OCI-LY3 (cell line): Measurements from ENCODE around the gene YIPF6.

Experiments used
- H2AFZ ChIP-seq: fragments of 200-600, 300-600 bp; shearing (Covaris generic); 2 replicates; pipeline ENCODE4 v1.6.0; 2014; ENCODE audit warnings: antibody characterized with exemption, low read depth, low read length
- H3K27ac ChIP-seq: fragments of 200-600, 300-600 bp; sonication (generic); 2 replicates; pipeline ENCODE4 v1.5.1; 2014; ENCODE audit warnings: mild to moderate bottlenecking, low read length, moderate library complexity, mixed read lengths
- H3K27me3 ChIP-seq: fragments of 200-600, 300-600 bp; sonication (generic); 2 replicates; pipeline ENCODE4 v1.6.1; 2014; ENCODE audit warnings: low read depth, low read length, mixed read lengths
- H3K36me3 ChIP-seq: fragments of 200-600, 300-600 bp; sonication (generic); replicated peaks from 2 replicates; pipeline ENCODE3; 2014; ENCODE audit warnings: low read depth, low read length, mixed read lengths
- H3K4me1 ChIP-seq: fragments of 300-600, 200-600 bp; sonication (generic); 2 replicates; pipeline ENCODE4 v1.6.1; 2014; ENCODE audit warnings: low read length, mixed read lengths
- H3K4me2 ChIP-seq: fragments of 200-600, 300-600 bp; sonication (generic); 2 replicates; pipeline ENCODE4 v1.6.1; 2014; ENCODE audit warnings: low read length, mixed read lengths
- H3K4me3 ChIP-seq: fragments of 300-600, 200-600 bp; sonication (generic); 2 replicates; pipeline ENCODE4 v1.5.1; 2014; ENCODE audit warnings: antibody characterized with exemption, mild to moderate bottlenecking, low read length, moderate library complexity
- H3K79me2 ChIP-seq: fragments of 300-600, 200-600 bp; shearing (Covaris generic); 2 replicates; pipeline ENCODE4 v1.6.1; 2014; ENCODE audit warnings: mild to moderate bottlenecking, low read length, mixed read lengths
- H3K9ac ChIP-seq: fragments of 300-600, 200-600 bp; shearing (Covaris generic); 2 replicates; pipeline ENCODE4 v1.6.0; 2014; ENCODE audit warnings: mild to moderate bottlenecking, low read length, moderate library complexity
- H3K9me3 ChIP-seq: fragments of 200-600, 300-600 bp; shearing (Covaris generic); 2 replicates; pipeline ENCODE4 v1.6.1; 2014; ENCODE audit warnings: low read length, mixed read lengths; ENCODE audit not compliant: insufficient read depth
- H4K20me1 ChIP-seq: fragments of 200-600, 300-600 bp; sonication (generic); 2 replicates; pipeline ENCODE4 v1.6.1; 2016; ENCODE audit warnings: low read length, mixed read lengths; ENCODE audit not compliant: insufficient read depth
- EZH2phosphoT487 ChIP-seq: fragments of 200-600 bp; shearing (Covaris generic); IDR thresholded peaks from 2 replicates; pipeline ENCODE4 v1.6.1; 2018; ENCODE audit warnings: antibody characterized with exemption, mixed run types, low read depth
- TF ChIP-seq, protein P1 (sequence below): fragments of 200-600, 300-600 bp; sonication (generic); IDR thresholded peaks from 2 replicates; pipeline ENCODE4 v1.5.1; 2014; ENCODE audit warnings: antibody characterized with exemption, low read length, low read depth

Gene YIPF6, protein sequence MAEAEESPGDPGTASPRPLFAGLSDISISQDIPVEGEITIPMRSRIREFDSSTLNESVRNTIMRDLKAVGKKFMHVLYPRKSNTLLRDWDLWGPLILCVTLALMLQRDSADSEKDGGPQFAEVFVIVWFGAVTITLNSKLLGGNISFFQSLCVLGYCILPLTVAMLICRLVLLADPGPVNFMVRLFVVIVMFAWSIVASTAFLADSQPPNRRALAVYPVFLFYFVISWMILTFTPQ

DNA sequence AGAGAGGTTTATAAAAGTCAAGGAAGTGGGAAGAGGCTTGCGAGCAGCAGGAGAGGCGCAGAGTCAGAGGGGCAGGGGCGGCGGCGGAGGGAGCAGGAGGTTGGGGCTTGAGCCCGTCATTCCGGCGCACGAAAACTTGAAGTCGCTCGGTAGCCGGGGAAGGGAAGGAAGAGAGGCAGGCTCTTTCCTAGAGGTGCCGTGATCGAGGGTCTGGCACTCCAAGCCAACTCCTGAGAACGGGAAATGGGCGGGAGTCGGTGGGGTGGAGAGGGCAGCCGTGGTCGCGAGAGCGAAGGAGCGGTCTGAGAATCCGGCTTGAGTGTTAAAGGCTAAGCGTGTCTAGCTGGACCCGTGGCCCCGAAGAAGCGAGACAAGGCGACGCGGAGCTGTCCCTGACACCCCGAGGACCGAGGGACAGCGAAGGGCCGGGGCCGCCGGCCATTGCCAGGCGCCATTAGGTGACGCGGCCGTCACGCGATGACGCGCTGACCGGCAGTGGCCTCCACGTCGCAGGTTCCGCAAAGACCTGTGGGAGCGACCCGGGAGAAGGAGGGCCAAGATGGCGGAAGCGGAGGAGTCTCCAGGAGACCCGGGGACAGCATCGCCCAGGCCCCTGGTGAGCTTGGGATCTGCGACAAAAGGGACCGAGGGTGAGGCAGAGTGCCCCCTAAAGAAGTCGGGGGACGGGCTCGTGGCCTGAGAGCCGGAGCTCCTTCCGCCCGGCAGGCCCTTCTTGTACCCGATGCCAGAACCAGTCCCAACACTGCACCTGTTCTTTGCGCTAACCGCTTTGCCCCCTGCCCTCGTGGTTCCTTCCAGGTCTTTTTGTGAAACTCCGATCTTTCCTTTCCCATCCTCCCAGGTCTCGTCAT is at the start of gene YIPF6:
YIPF6 (plus strand) TSS at position 544 of the 872 bp plus-strand sequence; CDS start at position 560, 16 bp downstream.
- Histone ChIP-seq H3K9ac (peak within 1 kb of the TSS; percentile 91), H3K79me2 (peaks cover 58% of the 10 kb centered on the region), H3K4me1 (peaks cover 5% of the 10 kb centered on the region), H3K9me3 (no peaks in the 10 kb centered on the region), H3K27me3 (no peaks in the 10 kb centered on the region), H2AFZ (peak within 1 kb of the TSS; percentile 92), H3K36me3 (no peaks in the 10 kb centered on the region), H3K27ac (peak within 1 kb of the TSS; percentile 57), H3K4me2 (peak within 1 kb of the TSS; percentile 97), H4K20me1 (no peaks in the 10 kb centered on the region), H3K4me3 (peak within 1 kb of the TSS; percentile 99)
- TF ChIP-seq, protein P1, sequence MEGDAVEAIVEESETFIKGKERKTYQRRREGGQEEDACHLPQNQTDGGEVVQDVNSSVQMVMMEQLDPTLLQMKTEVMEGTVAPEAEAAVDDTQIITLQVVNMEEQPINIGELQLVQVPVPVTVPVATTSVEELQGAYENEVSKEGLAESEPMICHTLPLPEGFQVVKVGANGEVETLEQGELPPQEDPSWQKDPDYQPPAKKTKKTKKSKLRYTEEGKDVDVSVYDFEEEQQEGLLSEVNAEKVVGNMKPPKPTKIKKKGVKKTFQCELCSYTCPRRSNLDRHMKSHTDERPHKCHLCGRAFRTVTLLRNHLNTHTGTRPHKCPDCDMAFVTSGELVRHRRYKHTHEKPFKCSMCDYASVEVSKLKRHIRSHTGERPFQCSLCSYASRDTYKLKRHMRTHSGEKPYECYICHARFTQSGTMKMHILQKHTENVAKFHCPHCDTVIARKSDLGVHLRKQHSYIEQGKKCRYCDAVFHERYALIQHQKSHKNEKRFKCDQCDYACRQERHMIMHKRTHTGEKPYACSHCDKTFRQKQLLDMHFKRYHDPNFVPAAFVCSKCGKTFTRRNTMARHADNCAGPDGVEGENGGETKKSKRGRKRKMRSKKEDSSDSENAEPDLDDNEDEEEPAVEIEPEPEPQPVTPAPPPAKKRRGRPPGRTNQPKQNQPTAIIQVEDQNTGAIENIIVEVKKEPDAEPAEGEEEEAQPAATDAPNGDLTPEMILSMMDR = no peak
- TF ChIP-seq EZH2phosphoT487 = no peak

DNA sequence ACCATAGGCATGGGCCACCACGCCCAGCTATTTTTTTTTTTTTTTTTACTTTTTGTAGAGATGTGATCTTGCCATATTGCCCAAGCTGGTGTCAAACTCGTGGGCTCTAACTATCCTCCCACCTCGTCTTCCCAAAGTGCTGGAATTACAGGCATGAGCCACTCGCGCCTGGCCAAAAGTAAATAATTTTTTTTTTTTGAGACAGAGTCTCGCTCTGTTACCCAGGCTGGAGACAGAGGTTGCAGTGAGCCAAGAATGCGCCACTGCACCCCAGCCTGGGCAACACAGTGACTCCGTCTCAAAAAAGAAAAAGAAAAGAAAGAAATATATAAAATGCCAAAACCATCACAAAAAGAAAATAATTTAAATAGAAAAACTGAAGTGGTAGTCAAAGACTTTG is 47.1 kb upstream of the YIPF6 start:
- Histone ChIP-seq H3K4me2 (no peak overlapping the region), H3K9me3 (no peaks in the 10 kb centered on the region), H3K79me2 (no peaks in the 10 kb centered on the region), H3K4me3 (no peak overlapping the region), H3K27me3 (no peaks in the 10 kb centered on the region), H3K36me3 (no peaks in the 10 kb centered on the region), H3K27ac (no peak overlapping the region), H3K4me1 (no peaks in the 10 kb centered on the region), H4K20me1 (no peaks in the 10 kb centered on the region), H3K9ac (no peak overlapping the region), H2AFZ (no peak overlapping the region)
- TF ChIP-seq EZH2phosphoT487 = no peak
- TF ChIP-seq, protein P1 = no peak

DNA sequence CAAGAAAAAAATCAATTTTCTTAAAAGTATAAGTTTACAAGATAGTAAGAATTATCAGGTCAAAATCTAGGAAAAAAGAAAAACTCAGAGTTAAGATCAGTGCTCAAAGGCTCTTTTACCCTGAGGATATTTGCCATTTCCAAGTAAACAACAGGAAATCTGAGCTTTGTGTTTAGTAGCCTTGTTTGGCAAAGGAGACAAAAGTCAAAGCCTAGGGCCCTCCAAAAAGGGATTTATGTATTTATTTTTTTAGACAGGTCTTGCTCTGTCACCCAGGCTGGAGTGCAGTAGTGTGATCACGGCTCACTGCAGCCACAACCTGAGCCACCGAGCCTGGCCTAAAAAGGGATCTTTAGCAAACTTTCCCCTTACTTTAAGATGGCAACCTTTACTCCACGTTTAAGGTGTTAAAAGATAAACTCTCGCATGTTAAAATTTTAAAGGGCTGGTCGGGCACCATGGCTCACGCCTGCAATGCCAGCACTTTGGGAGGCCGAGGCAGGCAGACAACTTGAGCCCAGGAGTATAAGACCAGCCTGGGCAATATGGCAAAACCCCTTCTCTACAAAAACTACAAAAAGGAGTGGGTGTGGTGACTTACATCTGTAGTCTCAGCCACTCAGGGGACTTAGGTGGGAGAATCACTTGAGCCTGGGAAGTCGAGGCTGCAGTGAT is 44.2 kb upstream of the YIPF6 start:
- Histone ChIP-seq H2AFZ (no peak overlapping the region), H3K4me3 (no peak overlapping the region), H3K36me3 (no peaks in the 10 kb centered on the region), H4K20me1 (no peaks in the 10 kb centered on the region), H3K4me2 (no peak overlapping the region), H3K27me3 (no peaks in the 10 kb centered on the region), H3K9ac (no peak overlapping the region), H3K4me1 (no peaks in the 10 kb centered on the region), H3K79me2 (no peaks in the 10 kb centered on the region), H3K27ac (no peak overlapping the region), H3K9me3 (no peaks in the 10 kb centered on the region)
- TF ChIP-seq, protein P1 = no peak
- TF ChIP-seq EZH2phosphoT487 = no peak

DNA sequence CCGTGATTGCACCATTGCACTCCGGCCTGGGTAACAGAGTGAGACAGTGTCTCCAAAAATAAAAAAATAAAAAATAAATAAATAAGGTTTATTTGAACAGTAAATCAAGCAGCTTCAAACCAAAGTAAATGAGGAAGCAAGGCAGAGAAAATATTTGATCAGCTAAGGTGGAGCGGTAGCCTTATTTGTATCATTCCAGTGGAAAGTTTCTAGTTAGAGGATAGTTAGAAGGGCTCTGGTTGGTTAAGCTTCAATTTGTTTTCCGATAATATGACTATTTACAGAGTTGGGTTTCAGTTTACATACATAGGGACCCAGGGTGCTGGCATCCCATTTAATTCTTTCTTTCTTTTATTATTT is 43.7 kb upstream of the YIPF6 start:
- Histone ChIP-seq H3K36me3 (no peaks in the 10 kb centered on the region), H3K9ac (no peak overlapping the region), H3K4me1 (no peaks in the 10 kb centered on the region), H3K27me3 (no peaks in the 10 kb centered on the region), H3K4me2 (no peak overlapping the region), H3K79me2 (no peaks in the 10 kb centered on the region), H3K27ac (no peak overlapping the region), H2AFZ (no peak overlapping the region), H3K9me3 (no peaks in the 10 kb centered on the region), H3K4me3 (no peak overlapping the region), H4K20me1 (no peaks in the 10 kb centered on the region)
- no peak for TF ChIP-seq EZH2phosphoT487
- TF ChIP-seq, protein P1 = no peak
